Thyroid gland (tissue), 4 donors: ENCODE results near the gene CEP55. TPM values are rescaled to one million over a fixed set of nuclear protein-coding genes. Genes with fewer than 3 reads are reported as not detected.

Source experiments
- DNase-seq, 2 donors: peaks; one replicate each; pipeline ENCODE4 v3.0.0-alpha.2; 2019
- H3K27ac ChIP-seq, 3 donors: fragments of 200-600 bp; sonication (generic); 1 replicate in 2 of 3; 2 replicates in 1 of 3; pipeline ENCODE4 v1.5.1; 2016 to 2019; ENCODE audit warnings: mild to moderate bottlenecking in 1 of 3, moderate library complexity in 1 of 3
- H3K27me3 ChIP-seq: fragments of 200-600 bp; sonication (generic); one replicate; pipeline ENCODE4 v1.5.1; 2019
- H3K36me3 ChIP-seq, 2 donors: fragments of 200-600 bp; sonication (generic); one replicate each; pipeline ENCODE4 v1.5.1; 2016 to 2019
- H3K4me1 ChIP-seq, 2 donors: fragments of 200-600 bp; sonication (generic); one replicate each; pipeline ENCODE4 v1.5.1; 2017 to 2019
- H3K4me3 ChIP-seq, 3 donors: fragments of 200-600 bp; sonication (generic); replicated peaks in 1 of 3; 1 replicate in 2 of 3; 2 replicates in 1 of 3; pipeline ENCODE4 v1.5.1; 2016; ENCODE audit warnings: mild to moderate bottlenecking in 1 of 3
- H3K9me3 ChIP-seq: fragments of 200-600 bp; sonication (generic); one replicate; pipeline ENCODE4 v1.5.1; 2017
- CTCF ChIP-seq, 6 experiments: fragments of 200-600 bp in 3 of 6; fragments of 450-650 bp in 3 of 6; sonication (generic) in 3 of 6; IDR thresholded peaks; one replicate each; pipeline ENCODE4 v1.5.1; 2016 to 2019; ENCODE audit warnings: antibody characterized with exemption in 6 of 6, mild to moderate bottlenecking in 2 of 6, inconsistent platforms in 1 of 6, moderate library complexity in 1 of 6
- POLR2A ChIP-seq, 2 donors: fragments of 450-650 bp; IDR thresholded peaks; one replicate each; pipeline ENCODE4 v1.6.1; 2017; ENCODE audit warnings: antibody characterized with exemption in 2 of 2, mild to moderate bottlenecking in 2 of 2, moderate library complexity in 1 of 2
- WGBS, 2 donors: methylation state at CpG; one replicate each; pipeline ENCODE4 v1.1.5; 2017; 5-methylcytosine and 5-hydroxymethylcytosine counted together
- intact Hi-C: fragments of 100-400 bp; cut with DNase I; formaldehyde crosslinking; loops from one replicate; pipeline ENCODE4 v1.15.1; 2023
- total RNA-seq, 4 donors: library from RNA; depleted of rRNA; stranded (reverse); fragments of >200 nt; gene quantifications; one replicate each; pipeline ENCODE4 v1.2.3, GENCODE V29; 2016

The CEP55 gene
- 1 to 10 TPM in 2 of 4 donors, under 1 TPM in 1, not detected in 1; 0.11 to 2.1 (median 1.0) TPM for total RNA-seq

GRCh38 chr10:93496322-93497041 lies at the start of gene CEP55:
Gene CEP55, plus strand, starts transcription at chr10:93496612. Its CDS starts 3,440 bp downstream, at chr10:93500052.
- Histone ChIP-seq H3K9me3 (no peaks in the 10 kb centered on the region), H3K27ac (peak within 1 kb of the TSS in 2 of 3 donors; percentile 46 to 60), H3K36me3 (no peaks in the 10 kb centered on the region), H3K27me3 (no peaks in the 10 kb centered on the region), H3K4me3 (peak within 1 kb of the TSS in 2 of 3 donors; percentile 26 to 50), H3K4me1 (peaks cover 0 to 4% of the 10 kb centered on the region in 2 donors)
- intact Hi-C loops: no loop called here
- TF ChIP-seq POLR2A (IDR thresholded peaks at IDR 0.05) (peak in 1 of 2 donors; percentile 44), CTCF (IDR thresholded peaks at IDR 0.05) (no peak)
- WGBS, 2 donors: 1 to 5% methylated on average over 14 to 48 of the region's 68 CpGs
- DNase-seq: peak; percentile 94 to 96

- WGBS, 2 donors: 76 to 80% methylated on average over 6 of the region's 6 CpGs
- no peak overlapping the region for H3K4me3 ChIP-seq
- no peak for DNase-seq
- H3K9me3 ChIP-seq: no peaks in the 10 kb centered on the region
- H3K4me1 ChIP-seq: peaks cover 34 to 59% of the 10 kb centered on the region in 2 donors
- no peaks in the 10 kb centered on the region for H3K36me3 ChIP-seq
- TF ChIP-seq POLR2A (IDR thresholded peaks at IDR 0.05): no peak
- no peaks in the 10 kb centered on the region for H3K27me3 ChIP-seq
- peak overlapping the region; percentile 88 to 100 (median 99) for H3K27ac ChIP-seq
- intact Hi-C loops: no loop called here
Observed at GRCh38 chr10:93447019-93447418, 49.4 kb upstream of the CEP55 start.

GRCh38 chr10:93447970-93448369 lies 48.4 kb upstream of the CEP55 start:
- Histone ChIP-seq H3K27ac (peak overlapping the region in 2 of 3 donors; percentile 42 to 55), H3K4me1 (peaks cover 29 to 54% of the 10 kb centered on the region in 2 donors), H3K4me3 (no peak overlapping the region), H3K9me3 (no peaks in the 10 kb centered on the region), H3K27me3 (no peaks in the 10 kb centered on the region), H3K36me3 (no peaks in the 10 kb centered on the region)
- TF ChIP-seq CTCF (IDR thresholded peaks at IDR 0.05) (no peak), POLR2A (IDR thresholded peaks at IDR 0.05) (no peak)
- 60 to 67% methylated on average over 3 of the region's 3 CpGs for WGBS, 2 donors
- no peak for DNase-seq
- intact Hi-C loops: no loop called here

- Histone ChIP-seq H3K36me3 (no peaks in the 10 kb centered on the region), H3K27ac (peak overlapping the region; percentile 38 to 60 (median 51)), H3K27me3 (no peaks in the 10 kb centered on the region), H3K4me3 (no peak overlapping the region), H3K9me3 (no peaks in the 10 kb centered on the region), H3K4me1 (peaks cover 2 to 25% of the 10 kb centered on the region in 2 donors)
- intact Hi-C loops: no loop called here
- TF ChIP-seq CTCF (IDR thresholded peaks at IDR 0.05): no peak
- no peak for TF ChIP-seq POLR2A (IDR thresholded peaks at IDR 0.05)
- WGBS, 2 donors: 74 to 80% methylated on average over 7 of the region's 7 CpGs
- no peak for DNase-seq
Observed at GRCh38 chr10:93451244-93451947, 45.0 kb upstream of the CEP55 start.

GRCh38 chr10:93452143-93452542 lies 44.3 kb upstream of the CEP55 start:
- no peaks in the 10 kb centered on the region for H3K36me3 ChIP-seq
- no peak for TF ChIP-seq CTCF (IDR thresholded peaks at IDR 0.05)
- TF ChIP-seq POLR2A (IDR thresholded peaks at IDR 0.05): no peak
- H3K27ac ChIP-seq: peak overlapping the region; percentile 38 to 60 (median 51)
- intact Hi-C loops: no loop called here
- no peak for DNase-seq
- peaks cover 0 to 19% of the 10 kb centered on the region in 2 donors for H3K4me1 ChIP-seq
- no peaks in the 10 kb centered on the region for H3K9me3 ChIP-seq
- H3K27me3 ChIP-seq: no peaks in the 10 kb centered on the region
- H3K4me3 ChIP-seq: no peak overlapping the region
- WGBS, 2 donors: 25 to 32% methylated on average over 2 of the region's 2 CpGs
